SK-N-SH treated with all-trans-retinoic acid at 6 μM for 48 hours (cell line): Measurements from ENCODE around the gene TMEM132C.

Experiments used
- BACH2 ChIP-seq: fragments of 250-450 bp; sonication (Bioruptor Pico); IDR thresholded peaks from 2 replicates; pipeline ENCODE4 v1.9.0; 2021; ENCODE audit warnings: mild to moderate bottlenecking, borderline replicate concordance
- ESRRG ChIP-seq: fragments of 250-450 bp; sonication (Bioruptor Pico); IDR thresholded peaks from 2 replicates; pipeline ENCODE4 v1.6.1; 2021; ENCODE audit warnings: mild to moderate bottlenecking
- OSR1 ChIP-seq: fragments of 250-450 bp; sonication (Bioruptor Pico); IDR thresholded peaks from 2 replicates; pipeline ENCODE4 v1.8.0; 2022; ENCODE audit warnings: moderate library complexity, mild to moderate bottlenecking, inconsistent platforms
- PATZ1 ChIP-seq: fragments of 250-450 bp; sonication (Bioruptor Pico); IDR thresholded peaks from 2 replicates; pipeline ENCODE4 v1.8.0; 2020; ENCODE audit warnings: mild to moderate bottlenecking, moderate library complexity, borderline replicate concordance
- ZNF70 ChIP-seq: fragments of 450-650 bp; formaldehyde crosslinking; IDR thresholded peaks from 2 replicates; pipeline ENCODE4 v1.5.0; 2020; ENCODE audit warnings: mild to moderate bottlenecking, moderate library complexity
- ZNF8 ChIP-seq: fragments of 450-650 bp; formaldehyde crosslinking; IDR thresholded peaks from 2 replicates; pipeline ENCODE4 v1.5.0; 2020; ENCODE audit warnings: mild to moderate bottlenecking, moderate library complexity
- TF ChIP-seq, protein P1 (sequence below): fragments of 250-450 bp; sonication (Bioruptor Pico); IDR thresholded peaks from 2 replicates; pipeline ENCODE4 v1.5.1; 2020; ENCODE audit warnings: low read depth, mild to moderate bottlenecking, moderate library complexity

- TF ChIP-seq, protein P1, sequence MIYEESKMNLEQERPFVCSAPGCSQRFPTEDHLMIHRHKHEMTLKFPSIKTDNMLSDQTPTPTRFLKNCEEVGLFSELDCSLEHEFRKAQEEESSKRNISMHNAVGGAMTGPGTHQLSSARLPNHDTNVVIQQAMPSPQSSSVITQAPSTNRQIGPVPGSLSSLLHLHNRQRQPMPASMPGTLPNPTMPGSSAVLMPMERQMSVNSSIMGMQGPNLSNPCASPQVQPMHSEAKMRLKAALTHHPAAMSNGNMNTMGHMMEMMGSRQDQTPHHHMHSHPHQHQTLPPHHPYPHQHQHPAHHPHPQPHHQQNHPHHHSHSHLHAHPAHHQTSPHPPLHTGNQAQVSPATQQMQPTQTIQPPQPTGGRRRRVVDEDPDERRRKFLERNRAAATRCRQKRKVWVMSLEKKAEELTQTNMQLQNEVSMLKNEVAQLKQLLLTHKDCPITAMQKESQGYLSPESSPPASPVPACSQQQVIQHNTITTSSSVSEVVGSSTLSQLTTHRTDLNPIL (CRISPR knock-in tag): no peak
- TF ChIP-seq PATZ1 (CRISPR knock-in tag): no peak
- no peak for TF ChIP-seq OSR1 (CRISPR knock-in tag)
- TF ChIP-seq ZNF70 (CRISPR knock-in tag): no peak
- no peak for TF ChIP-seq BACH2 (CRISPR knock-in tag)
- TF ChIP-seq ZNF8 (CRISPR knock-in tag): no peak
- no peak for TF ChIP-seq ESRRG (CRISPR knock-in tag)
These were observed 141.7 kb downstream of the TMEM132C start for GRCh38 chr12:128408669-128409068.
